ENCODE measurements around the gene WASHC2A.
A peak's percentile ranks its signal among the peaks of the same experiment; 100 is the strongest.
"Not testable (repeated sequence)": the region's sequence is repeated elsewhere in the genome, so short reads cannot be mapped to it uniquely, and the experiment has no call there.

DNA sequence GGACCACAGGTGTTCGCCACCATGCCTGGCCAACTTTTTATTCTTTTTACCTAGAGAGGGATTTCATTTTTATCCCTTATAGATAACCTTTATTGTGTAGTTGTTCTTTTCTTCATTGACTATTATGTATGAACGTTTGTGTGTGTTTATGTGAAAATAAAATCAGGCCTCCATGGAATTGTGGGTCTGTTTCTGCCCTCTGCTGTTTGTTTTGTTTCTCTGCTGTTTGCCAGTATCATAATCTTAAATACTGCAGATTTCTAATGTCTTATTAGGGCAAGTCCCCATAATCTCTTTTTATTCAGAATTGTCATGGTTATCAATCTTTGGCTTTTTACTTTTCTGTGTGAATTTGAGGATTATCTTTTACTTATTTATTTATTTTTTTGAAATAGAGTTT lies 7.8 kb downstream of the WASHC2A start:
- TF ChIP-seq, protein P1, sequence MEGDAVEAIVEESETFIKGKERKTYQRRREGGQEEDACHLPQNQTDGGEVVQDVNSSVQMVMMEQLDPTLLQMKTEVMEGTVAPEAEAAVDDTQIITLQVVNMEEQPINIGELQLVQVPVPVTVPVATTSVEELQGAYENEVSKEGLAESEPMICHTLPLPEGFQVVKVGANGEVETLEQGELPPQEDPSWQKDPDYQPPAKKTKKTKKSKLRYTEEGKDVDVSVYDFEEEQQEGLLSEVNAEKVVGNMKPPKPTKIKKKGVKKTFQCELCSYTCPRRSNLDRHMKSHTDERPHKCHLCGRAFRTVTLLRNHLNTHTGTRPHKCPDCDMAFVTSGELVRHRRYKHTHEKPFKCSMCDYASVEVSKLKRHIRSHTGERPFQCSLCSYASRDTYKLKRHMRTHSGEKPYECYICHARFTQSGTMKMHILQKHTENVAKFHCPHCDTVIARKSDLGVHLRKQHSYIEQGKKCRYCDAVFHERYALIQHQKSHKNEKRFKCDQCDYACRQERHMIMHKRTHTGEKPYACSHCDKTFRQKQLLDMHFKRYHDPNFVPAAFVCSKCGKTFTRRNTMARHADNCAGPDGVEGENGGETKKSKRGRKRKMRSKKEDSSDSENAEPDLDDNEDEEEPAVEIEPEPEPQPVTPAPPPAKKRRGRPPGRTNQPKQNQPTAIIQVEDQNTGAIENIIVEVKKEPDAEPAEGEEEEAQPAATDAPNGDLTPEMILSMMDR (conservative IDR thresholded peaks at IDR 0.05; ENCODE audit: low read length), result peak; percentile 17; the same call in 1 of the 2 replicates
- not testable (repeated sequence) for TF ChIP-seq EZH2phosphoT487 (IDR thresholded peaks at IDR 0.05; ENCODE audit: borderline replicate concordance, low read depth, low read length)
